ENCODE results near the gene NXPE2.

The NXPE2 gene

DNA sequence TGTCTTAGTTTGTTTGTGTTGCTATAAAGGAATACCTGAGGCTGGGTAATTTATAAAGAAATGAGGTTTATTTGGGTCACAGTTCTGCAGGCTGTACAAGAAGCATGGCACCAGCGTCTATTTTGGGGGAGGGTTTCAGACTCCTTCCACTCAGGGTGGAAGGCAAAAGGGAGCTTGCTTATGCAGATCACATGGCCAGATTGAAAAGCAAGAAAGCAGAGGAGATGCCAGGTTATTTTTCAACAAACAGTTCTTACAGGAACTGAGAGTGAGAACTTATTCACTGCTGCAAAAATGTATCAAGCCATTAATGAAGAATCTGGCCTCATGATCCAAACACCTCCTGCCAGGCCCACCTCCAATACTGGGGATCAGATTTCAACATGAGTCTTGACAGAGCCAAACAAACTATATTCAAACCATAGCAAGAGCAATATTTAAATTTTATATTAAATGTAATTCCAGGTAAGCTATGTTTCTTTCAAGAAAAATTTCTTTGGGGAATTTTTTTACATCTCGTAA lies 66.9 kb downstream of the NXPE2 start:
- DNase-seq (ENCODE audit: low read depth in 2 of 2) = no peak

DNA sequence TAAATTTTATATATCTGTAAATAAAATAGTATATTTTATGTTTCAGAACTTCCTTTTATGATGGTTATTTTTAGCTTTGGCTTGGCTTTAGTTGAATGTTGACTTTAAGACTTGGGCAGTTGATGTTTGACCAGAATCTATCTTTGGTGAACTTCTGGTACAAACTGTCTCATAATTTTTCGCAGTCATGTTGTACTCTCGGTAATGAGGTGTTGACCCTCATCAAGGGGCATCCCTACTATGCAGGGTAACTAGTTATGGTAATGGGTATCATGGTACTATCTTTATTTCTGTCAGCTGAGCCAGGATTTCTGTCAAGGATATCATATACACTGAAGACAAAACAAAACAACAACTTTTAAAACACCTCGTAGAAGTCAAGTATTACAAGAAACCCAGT lies 67.7 kb downstream of the NXPE2 start:
- DNase-seq (ENCODE audit: low read depth in 2 of 2) = no peak
